ENCODE data around the gene NAT9.

Gene NAT9

DNA sequence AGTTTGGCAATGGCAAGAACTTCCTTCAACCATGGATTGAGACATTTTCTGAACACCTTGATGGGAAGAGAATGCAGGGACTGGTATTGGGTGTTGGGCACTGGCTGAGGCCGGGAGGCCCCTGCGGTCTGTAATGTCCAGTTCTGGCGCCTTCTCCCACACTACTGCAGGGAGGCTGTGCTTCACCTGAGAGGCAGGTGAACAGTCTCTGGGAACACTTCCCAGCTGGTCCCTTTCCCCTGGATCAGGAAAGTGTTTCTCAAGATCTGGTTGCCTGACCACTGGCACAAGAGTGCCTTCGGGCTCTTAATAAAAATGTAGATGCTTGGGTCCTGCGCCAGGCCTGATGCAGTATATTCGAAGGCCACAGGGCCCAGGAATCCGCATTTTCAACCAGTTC lies 28.5 kb upstream of the NAT9 start:
- no peak for DNase-seq

DNA sequence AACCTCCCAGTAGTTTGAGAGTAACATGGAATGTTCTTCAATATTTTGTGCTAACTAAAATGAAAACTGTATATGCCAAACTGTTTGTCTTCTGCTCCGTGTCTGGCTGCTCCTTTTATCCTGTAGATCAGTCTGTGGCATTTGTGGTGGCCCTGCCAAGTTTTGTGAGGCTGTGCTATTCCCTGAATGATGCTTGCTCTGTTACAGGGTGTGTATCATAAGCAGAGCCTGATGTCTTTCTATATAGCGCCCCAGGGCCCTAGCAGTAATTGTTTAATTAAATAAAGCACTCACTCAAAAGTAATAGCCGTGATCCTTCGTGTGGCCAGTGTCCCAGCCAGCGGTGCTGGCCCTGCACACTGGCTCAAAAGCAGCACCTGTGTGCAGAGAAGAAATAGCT lies 27.8 kb upstream of the NAT9 start:
- DNase-seq: no peak

DNA sequence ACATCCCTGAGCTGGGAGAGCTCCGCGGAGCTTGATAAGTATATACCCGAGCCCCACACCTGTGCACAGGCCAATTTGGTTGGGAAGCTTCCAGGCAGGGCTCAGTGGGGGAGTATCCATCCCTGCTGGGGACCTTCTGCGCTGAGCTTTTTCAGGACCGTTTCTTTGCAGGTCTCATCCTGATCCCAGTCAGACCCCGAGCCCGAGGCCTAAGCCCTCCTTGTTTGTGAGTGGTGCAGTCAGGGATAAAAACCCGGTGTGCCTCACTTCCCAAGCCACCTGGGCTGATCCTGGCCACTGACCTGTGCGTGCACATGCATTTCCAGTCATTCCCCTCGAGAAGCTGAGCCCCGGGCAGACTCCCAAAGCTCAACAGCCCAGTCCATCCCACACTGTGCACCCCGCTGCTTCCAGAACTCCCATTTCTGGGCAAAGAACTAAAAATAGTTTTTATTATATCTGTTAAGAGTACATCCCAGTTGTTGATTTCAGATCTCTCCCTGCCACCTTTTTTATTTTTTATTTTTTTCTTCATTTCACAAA lies 27.3 kb upstream of the NAT9 start:
- no peak for DNase-seq

DNA sequence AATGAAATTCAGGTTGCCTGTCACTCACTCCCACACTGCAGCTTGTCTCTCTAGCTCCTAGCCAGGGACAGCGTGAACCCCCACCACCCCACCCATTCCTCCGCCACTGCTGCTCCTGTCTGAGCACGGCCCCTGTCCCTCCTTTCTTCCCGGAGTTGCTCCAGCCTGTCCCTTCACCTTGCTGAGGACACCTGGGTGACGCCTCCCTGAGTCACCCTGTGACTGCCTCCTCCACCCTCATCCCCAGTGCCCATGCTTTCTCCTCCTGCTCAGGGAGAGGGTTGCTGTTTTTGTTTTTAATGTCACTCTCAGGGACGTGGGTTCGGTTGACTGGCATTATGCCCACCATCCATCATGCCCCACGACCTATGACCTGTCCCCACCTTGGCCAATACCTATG lies 25.8 kb upstream of the NAT9 start:
- DNase-seq: no peak

DNA sequence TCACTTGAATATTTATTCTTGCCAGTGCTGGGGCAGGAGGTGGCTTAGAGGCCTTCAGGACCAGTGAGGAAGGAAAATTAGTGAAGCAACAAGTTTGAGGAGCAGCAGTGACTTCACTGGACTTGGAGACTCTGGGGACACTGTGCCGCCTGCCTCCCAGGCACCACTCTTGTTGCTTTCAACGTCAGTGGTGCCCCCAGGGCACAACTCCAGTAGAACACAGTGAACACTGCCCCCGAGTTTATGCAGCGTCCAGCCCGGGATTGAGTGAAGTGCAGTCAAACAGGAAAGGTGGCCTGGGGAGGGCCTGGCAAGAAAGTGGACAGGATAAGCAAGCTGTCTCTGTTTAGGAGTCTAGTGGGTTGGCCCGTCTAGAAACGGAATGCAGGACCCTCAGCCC lies 24.4 kb upstream of the NAT9 start:
- DNase-seq: no peak

DNA sequence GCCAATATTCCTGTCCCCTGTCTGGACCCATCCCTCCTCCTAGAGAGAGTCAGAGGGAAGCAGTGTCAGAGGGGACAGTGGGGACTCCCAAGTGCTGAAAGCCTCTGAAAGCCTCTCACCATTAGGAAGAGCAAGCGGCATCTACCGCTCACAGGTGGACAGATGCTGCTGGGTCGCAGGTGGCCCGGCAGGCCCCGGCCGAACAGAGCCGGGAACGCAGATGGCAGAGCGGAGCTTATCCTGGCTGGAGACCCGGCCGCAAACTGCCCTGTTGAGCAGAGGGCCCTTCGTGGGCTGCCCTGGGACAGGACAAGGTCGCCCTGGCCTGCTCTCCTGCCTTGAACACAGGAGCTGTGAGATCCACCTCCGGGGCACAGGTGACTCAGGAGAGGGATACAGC lies 23.0 kb upstream of the NAT9 start:
- DNase-seq: no peak

DNA sequence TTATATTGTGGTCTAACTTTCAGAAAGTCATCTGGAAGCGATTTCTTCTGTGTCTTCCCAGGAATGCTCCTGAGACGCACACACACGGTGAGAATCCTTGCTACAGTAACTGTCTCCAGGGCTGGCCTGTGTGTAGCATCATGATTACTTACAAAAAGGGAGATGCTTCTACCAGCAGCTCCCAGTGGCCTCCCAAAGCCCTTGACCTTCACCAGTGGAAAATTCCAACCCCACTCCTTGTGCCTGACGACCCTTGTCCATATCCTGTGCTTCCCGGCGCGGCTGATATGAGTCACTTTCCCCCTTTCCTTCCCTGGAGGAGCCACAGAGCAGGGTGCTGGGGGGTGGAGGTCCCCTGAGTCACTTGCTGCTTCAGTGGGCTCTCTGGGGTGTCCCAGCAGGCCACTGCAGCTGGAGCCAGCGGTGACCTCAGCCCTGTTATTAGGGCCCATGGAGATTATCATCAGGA lies 22.1 kb upstream of the NAT9 start:
- no peak for DNase-seq

DNA sequence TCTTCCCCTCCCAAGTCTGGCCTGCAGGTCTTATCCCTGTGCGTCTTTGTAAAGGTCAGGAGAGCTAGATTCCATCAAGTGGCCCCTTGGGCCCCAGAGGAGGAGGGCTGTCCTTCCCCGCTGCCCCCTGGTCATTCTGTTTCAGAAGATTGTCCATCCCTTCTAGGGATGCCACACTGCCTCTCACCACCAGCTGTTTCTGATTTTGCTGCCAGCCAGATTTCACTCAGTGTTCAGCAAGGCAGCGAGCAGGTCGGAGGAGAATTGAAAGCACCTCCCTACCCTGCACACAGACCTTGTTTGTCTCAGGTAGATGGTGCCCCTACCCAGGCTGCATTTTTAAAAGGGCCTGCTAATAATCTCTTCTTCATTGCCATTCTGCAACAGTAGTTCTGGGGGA lies 21.7 kb upstream of the NAT9 start:
- DNase-seq: no peak

DNA sequence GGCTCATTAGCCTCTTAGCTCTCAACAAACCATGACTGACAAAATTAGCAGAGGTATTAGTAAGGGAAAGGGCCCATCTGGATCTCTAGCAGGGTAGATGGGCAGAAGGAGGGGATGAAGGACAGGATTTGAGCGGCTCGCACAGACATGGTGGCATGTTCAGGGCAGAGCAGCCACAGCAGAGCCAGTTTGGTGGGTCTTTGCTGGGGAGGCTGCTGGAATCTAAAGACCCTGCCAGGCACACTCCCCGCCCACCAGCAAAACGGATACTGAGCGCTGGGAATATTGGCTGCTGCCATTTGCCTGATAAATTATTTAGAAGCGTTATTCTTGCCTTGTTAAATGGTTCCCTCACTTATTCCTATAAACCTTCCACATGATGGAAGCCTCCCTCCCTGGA lies 20.7 kb upstream of the NAT9 start:
- DNase-seq: no peak

DNA sequence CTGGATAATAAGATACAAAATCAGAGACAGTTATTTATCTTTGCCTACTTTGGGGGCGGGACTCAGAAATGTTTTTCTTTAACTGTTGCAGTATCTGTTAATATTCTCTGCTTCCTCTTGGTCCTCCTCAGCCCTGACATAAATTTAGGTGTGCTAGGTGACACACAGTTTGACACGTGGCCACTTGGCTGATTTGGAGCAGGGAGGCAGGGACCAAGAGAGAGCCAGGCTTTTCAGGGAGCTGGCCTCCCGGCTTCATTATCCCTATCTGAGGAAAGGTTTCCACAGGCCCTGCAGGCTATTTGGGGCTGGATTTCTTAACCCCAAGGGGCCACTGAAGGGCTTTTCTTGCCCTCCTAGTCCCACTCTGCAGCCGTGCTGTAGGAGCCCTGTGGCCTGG lies 20.1 kb upstream of the NAT9 start:
- no peak for DNase-seq

DNA sequence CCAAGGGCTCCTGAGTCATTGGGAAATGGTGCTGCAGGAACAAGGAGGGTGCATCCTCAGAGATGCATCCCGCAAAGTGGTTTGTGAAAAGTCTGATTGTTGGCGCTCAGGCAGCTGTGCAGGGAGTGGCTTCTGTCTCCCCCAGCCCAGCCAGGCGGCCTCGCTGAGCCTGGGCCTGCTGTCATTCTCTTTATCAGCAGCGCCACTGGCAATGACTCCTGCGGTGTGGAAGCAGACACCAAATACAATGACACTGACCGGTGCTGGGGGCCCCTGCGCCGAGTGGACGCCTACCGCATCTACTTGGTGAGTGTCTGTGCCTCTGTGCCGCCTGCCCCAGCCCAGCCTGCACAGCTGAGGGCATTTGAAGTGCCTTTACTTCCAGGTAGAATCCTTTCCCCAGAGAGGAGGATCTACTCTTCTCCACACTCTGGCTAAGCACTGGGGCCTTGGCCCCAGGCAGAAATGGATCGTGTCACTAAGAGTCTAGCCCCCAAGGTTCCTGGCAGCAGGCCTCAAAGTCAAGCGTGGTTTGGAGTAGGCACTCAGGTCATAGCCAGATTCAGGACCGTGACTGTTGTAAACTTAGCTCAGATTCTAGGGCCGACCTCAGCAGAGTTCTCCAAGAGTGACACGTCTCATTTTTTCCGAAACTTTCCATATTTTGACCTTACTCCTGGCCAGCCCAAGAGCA lies 19.3 kb upstream of the NAT9 start:
- no peak for DNase-seq

DNA sequence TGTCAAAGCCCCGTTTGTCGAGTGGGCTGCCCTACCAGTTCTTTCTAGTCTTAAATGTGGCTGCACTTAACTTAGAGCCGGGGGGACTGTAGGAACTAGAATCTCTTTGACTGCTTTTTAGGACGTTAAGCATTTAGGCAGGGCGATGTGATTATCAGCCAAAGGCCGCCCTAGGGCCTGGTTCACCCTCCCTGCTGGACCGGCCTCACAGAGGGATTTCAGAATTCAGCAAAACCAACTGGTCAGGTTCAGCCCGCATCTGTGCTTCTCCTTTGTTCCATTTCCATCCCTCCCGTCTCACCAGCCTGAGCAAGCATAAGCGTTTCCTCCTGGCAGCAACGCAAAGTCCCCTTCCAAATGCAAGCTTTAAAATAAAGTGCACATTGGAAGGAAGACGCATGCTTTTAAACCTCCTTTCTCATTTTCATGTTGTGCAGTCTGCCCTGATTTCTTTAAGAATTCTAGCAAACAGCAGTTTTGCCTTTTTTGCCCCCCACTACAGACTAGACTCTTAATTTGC lies 16.5 kb upstream of the NAT9 start:
- DNase-seq: no peak

DNA sequence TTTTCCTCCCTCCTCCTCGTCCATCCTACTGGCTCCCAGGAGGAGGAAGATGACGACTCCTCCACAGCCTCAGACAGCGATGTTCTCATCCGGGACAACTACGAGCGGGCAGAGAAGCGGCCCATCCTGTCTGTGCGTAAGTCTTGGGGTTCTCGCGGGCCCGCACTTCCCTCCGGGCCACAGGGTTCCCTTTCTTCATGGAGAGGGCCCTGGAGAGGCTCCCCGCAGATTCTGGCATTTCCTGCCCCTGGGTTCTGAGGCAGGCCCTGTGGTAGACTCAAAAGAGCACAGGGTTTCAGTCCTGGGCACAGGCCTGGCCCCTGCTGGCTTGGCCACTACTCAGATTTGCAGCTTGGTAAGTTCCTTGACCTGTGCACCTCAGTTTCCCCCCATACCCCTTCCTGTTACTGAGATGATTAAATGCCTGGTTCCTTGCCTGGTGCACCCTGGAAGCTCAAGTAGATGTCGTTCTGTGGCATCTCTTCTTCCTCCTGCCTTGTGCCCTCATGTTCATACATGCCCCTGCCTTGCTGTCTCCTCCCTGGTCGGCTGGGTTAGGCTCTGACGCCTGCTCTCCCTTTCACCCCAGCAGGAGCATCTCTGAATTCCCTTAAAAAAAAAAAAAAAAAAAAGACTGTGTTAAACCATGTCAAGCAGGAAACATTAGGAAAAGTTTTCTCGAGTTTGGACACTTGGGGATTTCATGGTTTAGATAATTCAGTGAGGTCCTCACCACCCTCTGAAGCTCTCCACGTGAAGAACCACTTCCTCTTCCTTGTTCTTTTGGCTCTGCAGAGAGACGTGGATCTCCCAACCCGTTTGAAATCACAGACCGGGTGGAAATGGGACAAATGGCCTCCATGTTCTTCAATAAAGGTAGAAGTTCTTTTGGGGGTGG lies 14.3 kb upstream of the NAT9 start:
- DNase-seq: no peak

DNA sequence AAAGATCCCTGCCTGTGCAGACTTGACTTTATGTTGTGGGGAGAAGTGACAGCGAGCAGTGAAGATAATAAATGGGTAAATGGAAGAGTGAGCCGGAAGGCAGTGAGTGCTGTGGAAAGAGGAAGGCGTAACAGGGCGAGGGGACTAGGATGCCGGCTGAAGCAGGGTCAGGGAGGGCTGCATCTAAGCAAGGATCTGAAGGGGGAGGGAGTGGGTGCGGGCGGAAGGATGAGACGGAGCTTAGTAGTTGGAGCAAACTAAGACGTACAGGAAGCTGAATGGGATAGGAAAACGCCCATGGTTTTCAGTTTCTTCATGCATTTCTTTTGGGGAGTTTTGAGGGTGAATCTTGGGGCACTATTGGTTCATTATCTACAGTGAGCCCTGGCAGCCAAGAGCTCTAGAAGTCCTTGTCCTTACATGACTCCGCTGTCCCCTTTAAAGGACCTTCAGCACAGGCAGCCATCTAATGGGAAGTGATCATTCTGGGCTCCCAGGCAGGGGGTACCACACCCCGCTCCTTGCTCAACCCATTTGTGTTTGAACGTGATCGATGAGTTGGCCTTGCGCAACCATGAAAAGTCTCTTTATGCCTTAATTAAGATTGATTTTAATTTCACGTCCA lies 10.4 kb upstream of the NAT9 start:
- DNase-seq: no peak

DNA sequence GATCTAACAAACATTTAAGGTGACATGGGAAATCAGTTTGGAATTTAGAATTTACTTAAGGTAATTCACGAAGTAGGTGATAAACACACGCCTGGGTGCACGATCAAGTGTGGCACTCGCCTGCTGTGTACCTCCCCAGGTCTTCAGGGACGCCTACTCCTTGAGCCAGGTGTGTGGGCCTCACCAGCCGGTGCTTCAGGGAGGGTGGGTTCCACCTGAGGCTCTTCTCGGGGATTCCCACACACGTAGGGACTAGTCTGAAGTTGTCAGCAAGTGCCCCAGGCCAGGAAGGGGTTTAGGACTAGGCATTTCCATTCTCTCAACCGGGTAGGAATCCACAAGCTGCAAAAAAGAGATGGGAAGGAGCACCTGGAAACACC lies 9.8 kb upstream of the NAT9 start:
- no peak for DNase-seq

DNA sequence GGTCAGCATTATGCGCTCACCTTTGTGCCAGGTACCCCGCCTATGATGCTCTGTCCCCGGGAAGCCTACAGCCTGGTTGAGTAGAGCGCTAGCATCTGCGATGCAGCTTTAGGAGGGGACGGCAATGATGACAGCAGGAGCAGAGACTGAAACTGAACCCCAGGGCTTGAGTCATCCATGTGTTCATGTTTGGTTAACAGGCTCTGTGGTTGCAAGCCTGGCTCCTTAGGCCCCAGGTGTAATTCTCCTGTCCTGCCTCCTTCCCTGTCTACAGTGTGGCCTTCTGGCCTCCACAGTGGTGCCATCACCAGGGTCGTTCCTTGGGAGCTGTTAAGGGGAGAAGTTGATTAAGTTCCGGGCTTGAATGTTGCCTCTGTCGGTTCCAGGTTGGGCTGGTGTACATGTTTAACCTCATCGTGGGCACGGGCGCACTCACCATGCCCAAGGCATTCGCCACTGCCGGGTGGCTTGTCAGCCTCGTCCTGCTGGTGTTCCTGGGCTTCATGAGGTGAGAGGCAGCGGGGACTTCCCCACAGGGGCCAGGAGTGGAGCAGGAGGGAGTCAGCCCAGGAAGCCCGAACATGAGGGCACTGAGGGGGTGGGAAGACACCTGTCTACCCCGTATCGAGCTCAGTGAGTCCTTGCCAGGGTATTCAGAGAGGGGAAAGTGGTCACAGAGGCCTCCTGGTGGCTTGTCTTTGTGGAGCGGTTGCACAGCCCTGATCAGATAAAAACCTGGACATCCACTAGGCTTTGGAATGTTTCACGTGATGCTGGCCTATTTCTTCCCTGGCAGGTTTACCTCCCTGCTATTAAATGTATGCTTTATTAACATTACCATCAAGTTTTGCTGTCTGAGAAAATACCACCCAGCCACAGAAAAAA lies 9.2 kb upstream of the NAT9 start:
- DNase-seq: no peak

DNA sequence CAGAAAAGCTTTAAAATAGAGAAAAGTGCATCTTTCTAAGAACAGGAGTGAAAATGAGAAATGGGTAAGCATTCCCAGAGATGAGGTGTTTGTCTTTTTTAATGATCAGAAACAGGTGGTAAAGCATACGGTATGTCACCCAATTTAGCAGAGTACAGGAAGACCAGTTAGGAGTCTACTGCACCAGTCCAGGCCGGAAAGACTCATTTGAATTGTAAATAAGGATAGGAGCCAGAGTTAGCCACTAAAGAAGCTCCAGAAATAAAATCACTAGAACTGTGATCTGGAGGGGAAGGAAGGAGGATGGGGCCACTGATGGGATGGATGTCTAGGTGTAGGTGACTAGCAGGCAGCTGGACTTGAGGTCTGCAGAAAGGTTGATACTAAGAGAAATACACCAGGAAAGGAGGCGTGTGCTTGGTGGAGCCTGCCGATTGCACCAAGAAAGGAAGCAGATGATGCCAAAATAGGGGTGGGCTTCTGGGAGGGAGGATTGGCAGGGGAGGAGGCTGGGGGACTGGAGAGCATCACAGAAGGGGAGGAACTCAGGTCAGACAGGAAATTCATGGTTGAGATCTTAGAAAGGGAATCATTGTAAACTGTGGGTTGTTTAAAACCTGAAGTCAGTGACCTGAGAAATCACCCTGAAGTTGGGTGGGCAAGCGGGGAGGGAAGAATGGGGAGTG lies 8.1 kb upstream of the NAT9 start:
- no peak for DNase-seq

DNA sequence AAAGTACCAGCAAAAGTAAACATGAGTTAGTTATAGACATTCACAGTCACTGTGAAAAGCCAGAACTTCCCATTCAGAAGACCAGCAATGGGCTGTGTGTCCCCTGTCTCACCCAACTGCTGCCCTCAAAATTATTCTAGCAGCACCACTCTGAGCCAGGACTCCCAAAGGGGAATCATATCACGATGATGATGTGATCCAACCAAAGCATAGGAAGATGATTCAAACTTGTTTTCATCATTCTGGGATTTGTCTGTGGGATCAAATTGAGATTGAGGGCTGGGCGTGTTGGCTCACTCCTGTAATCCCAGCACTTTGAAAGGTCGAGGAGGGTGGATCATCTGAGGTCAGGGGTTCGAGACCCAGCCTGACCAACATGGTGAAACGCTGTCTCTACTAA lies 6.4 kb upstream of the NAT9 start:
- no peak for DNase-seq

DNA sequence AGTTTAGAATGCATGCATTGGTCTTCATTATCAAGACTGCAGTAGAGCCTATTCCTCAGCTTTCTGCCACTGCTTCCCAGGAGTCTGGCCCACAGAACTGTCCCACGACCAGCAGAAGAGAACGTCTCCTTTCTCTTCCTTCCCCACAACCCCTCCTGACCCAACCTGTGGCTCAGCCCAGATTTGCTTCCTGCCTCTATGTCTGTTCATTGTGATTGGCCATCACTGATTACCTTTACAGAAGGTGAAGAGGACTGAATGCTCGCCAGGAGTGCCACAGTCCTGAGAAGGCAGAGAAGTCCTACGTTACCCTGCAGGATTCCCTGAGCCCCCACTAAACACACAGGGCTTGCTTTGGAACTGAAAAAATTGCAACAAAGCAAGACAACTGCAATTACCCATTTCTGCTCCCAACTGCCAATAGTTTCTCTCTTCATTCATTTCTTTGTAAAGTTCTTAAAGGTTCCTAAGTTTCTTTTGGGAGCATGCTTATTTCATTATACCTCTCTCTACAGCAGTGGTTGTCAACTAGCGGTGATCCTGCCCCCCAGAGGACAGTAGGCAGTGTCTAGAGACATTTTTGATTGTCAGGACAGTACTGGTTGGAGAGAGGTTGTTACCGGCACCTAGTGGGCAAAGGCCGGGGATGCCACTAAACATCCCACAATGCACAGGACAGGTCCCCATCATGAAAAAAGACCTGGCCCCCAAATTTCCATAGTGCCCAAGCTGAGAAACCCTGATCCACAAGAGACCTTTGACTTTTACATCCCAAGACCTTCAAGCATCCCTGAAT lies 4.5 kb upstream of the NAT9 start:
- DNase-seq: no peak

DNA sequence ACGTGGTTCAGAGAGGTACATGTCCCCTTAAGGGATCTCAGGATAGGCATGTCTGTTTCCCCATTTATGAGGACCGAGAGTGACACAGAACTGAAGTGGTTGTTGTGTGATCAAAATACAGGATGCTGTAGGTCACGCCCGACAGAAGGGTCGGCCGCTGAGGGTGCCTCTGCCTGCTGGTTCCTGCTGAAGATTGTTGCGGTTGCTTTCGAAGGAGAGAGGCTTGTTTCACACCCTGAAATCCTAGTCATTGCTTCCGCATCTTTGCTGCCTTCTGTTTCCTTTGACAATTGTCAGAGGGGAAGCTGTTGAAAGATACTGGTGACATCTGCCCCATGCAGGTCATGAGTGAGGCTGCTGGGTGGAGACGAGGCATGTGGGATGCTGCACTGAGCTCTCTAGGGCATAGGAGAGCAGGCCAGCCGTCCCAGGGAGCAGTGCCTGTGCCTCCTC lies 3.8 kb upstream of the NAT9 start:
- DNase-seq: no peak

DNA sequence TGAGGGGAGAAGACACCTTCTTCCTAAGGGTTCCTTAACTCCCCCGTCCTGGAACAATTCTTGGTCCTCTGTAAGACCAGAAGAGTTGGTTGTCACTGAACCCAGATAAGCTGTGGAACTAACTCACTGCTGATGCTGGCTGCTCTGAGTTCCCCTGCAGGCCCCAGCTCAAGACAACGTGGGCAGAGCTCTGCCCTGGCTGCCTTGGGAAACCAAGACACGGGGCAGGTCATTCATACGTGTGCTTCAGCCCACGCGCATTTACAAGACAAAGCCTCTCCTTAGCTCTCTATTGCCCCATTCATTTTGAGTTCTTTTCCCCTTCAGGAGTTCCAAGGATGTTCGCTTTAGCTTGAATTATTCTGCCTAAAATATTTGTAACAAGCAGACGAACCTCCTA lies 3.4 kb upstream of the NAT9 start:
- no peak for DNase-seq

Data from activated CD8-positive, alpha-beta memory T cell treated with anti-CD3 and anti-CD28 coated beads, Interleukin-2, amount 50 U/mL, for 48 hours (primary cell).